Osteoblast (primary cell): Measurements from ENCODE around the gene C1orf87. TPM values are rescaled to one million over a fixed set of nuclear protein-coding genes. Genes with fewer than 3 reads are reported as not detected.

ENCODE experiments used
- DNase-seq: peaks from one replicate; pipeline ENCODE4 v3.0.0; 2011; ENCODE audit warnings: low spot score, mixed read lengths; ENCODE audit not compliant: insufficient read length; ENCODE audit errors: missing footprints
- H2AFZ ChIP-seq: 2 replicates; pipeline ENCODE4 v1.6.0; 2011; ENCODE audit warnings: mild to moderate bottlenecking, low read length
- H3K27ac ChIP-seq: 2 replicates; pipeline ENCODE4 v1.5.1; 2011; ENCODE audit warnings: mild to moderate bottlenecking, low read depth, low read length, moderate library complexity
- H3K27me3 ChIP-seq: 2 replicates; pipeline ENCODE4 v1.6.0; 2012; ENCODE audit warnings: mild to moderate bottlenecking, control low read depth, inconsistent platforms, low read length, moderate library complexity; ENCODE audit not compliant: insufficient read depth
- H3K36me3 ChIP-seq: 2 replicates; pipeline ENCODE4 v1.5.1; 2011; ENCODE audit warnings: mild to moderate bottlenecking, low read length, control low read depth, moderate library complexity; ENCODE audit not compliant: insufficient read depth
- H3K4me1 ChIP-seq: 2 replicates; pipeline ENCODE4 v1.5.1; 2011; ENCODE audit warnings: mild to moderate bottlenecking, low read length, control low read depth, moderate library complexity; ENCODE audit not compliant: insufficient read depth
- H3K4me2 ChIP-seq: 2 replicates; pipeline ENCODE4 v1.6.0; 2011; ENCODE audit warnings: mild to moderate bottlenecking, low read length; ENCODE audit not compliant: insufficient read depth
- H3K4me3 ChIP-seq: fragments of 200-600 bp; sonication (generic); 3 replicates; pipeline ENCODE4 v1.5.1; 2012; ENCODE audit warnings: mild to moderate bottlenecking, low read length, inconsistent platforms; ENCODE audit not compliant: insufficient read depth
- H3K79me2 ChIP-seq: 2 replicates; pipeline ENCODE4 v1.6.0; 2012; ENCODE audit warnings: mild to moderate bottlenecking, low read length, control low read depth, inconsistent platforms; ENCODE audit not compliant: insufficient read depth
- H3K9me3 ChIP-seq: 2 replicates; pipeline ENCODE4 v1.5.1; 2011; ENCODE audit warnings: low read depth, low read length, control low read depth
- H4K20me1 ChIP-seq: 2 replicates; pipeline ENCODE4 v1.6.0; 2012; ENCODE audit warnings: mild to moderate bottlenecking, low read length, control low read depth; ENCODE audit not compliant: insufficient read depth
- CTCF ChIP-seq: IDR thresholded peaks from 2 replicates; pipeline ENCODE4 v1.5.1; 2011; ENCODE audit warnings: mild to moderate bottlenecking, low read depth, low read length, moderate library complexity; ENCODE audit errors: extremely low read depth
- total RNA-seq: library from RNA; depleted of rRNA; stranded (reverse); fragments of >200 nt; gene quantifications from 2 replicates; pipeline ENCODE4 v1.2.3, GENCODE V29; 2012

Gene C1orf87
- total RNA-seq, 1 donor: not detected

- Histone ChIP-seq H3K36me3 (no peaks in the 10 kb centered on the region), H3K9me3 (no peaks in the 10 kb centered on the region), H3K27ac (no peak overlapping the region), H3K79me2 (no peaks in the 10 kb centered on the region), H2AFZ (no peak overlapping the region), H3K27me3 (peaks cover 23% of the 10 kb centered on the region), H3K4me1 (no peaks in the 10 kb centered on the region), H4K20me1 (no peaks in the 10 kb centered on the region), H3K4me3 (no peak overlapping the region), H3K4me2 (no peak overlapping the region)
- no peak for TF ChIP-seq CTCF
- DNase-seq: peak; percentile 58
Observed at GRCh38 chr1:60078182-60078581, 4.6 kb upstream of the C1orf87 start.

DNA sequence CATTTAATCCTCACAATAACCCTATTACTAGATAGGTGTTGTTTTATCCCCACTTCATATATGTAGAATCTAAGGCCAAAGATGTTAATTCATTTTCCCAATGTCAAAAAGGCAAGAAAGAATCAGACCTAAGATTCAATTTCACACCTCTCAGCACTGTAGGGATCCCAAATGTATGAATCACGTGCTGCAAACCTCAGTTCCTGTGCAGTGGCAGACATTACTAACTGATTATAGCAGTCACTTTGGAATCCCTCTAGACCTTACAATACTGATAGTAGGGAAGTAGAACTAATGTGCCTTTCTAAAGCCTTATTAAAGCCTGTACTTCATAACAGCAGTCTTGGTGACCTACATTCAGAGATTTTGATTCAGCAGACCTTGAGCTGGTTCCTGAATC is 2.3 kb downstream of the C1orf87 start:
- H3K27ac ChIP-seq: no peak overlapping the region
- H3K4me1 ChIP-seq: peaks cover 17% of the 10 kb centered on the region
- TF ChIP-seq CTCF: no peak
- DNase-seq: no peak
- no peak overlapping the region for H3K4me2 ChIP-seq
- H3K9me3 ChIP-seq: no peaks in the 10 kb centered on the region
- no peak overlapping the region for H3K4me3 ChIP-seq
- H3K79me2 ChIP-seq: no peaks in the 10 kb centered on the region
- peaks cover 32% of the 10 kb centered on the region for H3K27me3 ChIP-seq
- no peak overlapping the region for H2AFZ ChIP-seq
- H3K36me3 ChIP-seq: no peaks in the 10 kb centered on the region
- no peaks in the 10 kb centered on the region for H4K20me1 ChIP-seq

DNA sequence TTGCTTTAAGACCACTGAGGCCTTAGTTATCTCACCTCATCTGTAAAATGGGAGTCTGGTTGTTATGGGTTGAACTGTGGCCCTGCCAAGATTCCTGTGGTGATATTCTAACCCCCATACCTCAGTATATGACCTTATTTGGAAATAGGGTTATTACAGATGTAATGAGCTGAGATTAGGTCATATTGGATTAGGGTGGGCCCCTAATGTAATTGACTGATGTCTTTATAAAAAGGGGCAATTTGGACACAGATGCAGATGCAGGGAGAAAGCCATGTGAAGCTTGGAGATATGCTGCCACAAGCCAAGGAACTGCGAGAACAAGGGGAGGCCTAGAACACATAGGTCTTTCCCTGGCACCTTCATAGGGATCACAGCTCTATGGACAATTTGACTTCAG is 3.9 kb downstream of the C1orf87 start:
- H3K27me3 ChIP-seq: peaks cover 19% of the 10 kb centered on the region
- no peaks in the 10 kb centered on the region for H4K20me1 ChIP-seq
- peaks cover 20% of the 10 kb centered on the region for H3K4me1 ChIP-seq
- no peaks in the 10 kb centered on the region for H3K79me2 ChIP-seq
- H3K4me2 ChIP-seq: no peak overlapping the region
- no peak overlapping the region for H3K4me3 ChIP-seq
- H3K9me3 ChIP-seq: no peaks in the 10 kb centered on the region
- H2AFZ ChIP-seq: no peak overlapping the region
- no peak overlapping the region for H3K27ac ChIP-seq
- H3K36me3 ChIP-seq: no peaks in the 10 kb centered on the region
- TF ChIP-seq CTCF: no peak
- DNase-seq: no peak

GRCh38 chr1:60068393-60069045 is 5.1 kb downstream of the C1orf87 start:
- no peak overlapping the region for H2AFZ ChIP-seq
- no peaks in the 10 kb centered on the region for H3K36me3 ChIP-seq
- DNase-seq: peak; percentile 81
- no peaks in the 10 kb centered on the region for H4K20me1 ChIP-seq
- peaks cover 12% of the 10 kb centered on the region for H3K27me3 ChIP-seq
- H3K4me3 ChIP-seq: no peak overlapping the region
- H3K4me2 ChIP-seq: peak overlapping the region; percentile 14
- H3K27ac ChIP-seq: peak overlapping the region; percentile 12
- no peak for TF ChIP-seq CTCF
- H3K4me1 ChIP-seq: peaks cover 20% of the 10 kb centered on the region
- no peaks in the 10 kb centered on the region for H3K79me2 ChIP-seq
- H3K9me3 ChIP-seq: no peaks in the 10 kb centered on the region
